ENCODE measurements around the gene WNT7A.

DNA sequence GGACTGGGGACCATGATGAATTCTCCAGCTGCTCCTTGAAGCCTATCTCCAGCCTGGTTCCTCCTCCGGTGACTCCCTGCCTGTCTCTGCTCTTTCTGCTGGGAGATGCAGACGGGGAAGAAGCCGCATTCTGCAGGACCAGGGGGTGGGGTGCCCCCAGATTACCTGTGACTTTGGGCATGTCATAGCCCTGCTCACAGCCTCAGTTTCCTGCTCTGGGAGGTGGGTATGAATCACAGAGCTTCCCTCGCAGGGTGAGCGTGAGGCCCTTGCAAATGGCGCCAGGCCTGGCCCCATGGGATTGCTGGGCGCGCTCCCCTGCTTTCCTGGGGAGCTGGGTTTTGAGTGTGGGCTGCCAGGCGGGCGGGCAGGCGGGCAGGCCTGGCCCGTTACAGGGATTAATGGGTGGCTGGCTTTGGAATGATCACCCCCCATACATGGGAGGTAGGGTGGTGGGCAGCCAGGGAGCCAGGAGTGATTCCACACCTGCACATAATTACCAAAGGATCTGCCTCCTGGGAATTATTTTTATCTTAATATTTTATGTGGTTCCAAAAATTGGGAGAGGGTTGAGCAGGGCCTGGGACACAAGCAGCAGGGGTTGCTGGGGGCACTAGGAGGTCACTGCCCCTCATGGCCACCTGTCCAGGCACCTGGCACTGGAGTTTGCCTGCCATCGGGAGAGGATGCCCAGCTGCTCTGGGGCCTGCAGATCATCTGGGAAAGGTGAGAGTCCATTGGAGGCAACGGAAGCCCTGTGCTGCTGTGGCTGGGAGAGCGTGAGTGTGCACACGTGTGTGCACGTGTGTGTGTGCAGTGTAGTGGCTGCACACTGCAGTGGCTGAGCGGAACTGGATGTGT is 106.8 kb downstream of the WNT7A start:
- TF ChIP-seq RAD21 (IDR thresholded peaks at IDR 0.05; ENCODE audit: low read length) (no peak), NFIC (IDR thresholded peaks at IDR 0.05; ENCODE audit: borderline replicate concordance) (no peak), TAF1 (IDR thresholded peaks at IDR 0.05; ENCODE audit: borderline replicate concordance, low read depth, low read length) (no peak), MEF2A (IDR thresholded peaks at IDR 0.05; ENCODE audit: borderline replicate concordance, low read depth) (no peak), GABPA (IDR thresholded peaks at IDR 0.05; ENCODE audit: low read depth) (no peak), POLR2AphosphoS5 (IDR thresholded peaks at IDR 0.05; ENCODE audit: low read depth, low read length) (no peak), ELF1 (IDR thresholded peaks at IDR 0.05) (no peak), YY1 (IDR thresholded peaks at IDR 0.05; ENCODE audit: low read depth) (no peak), CHD2 (IDR thresholded peaks at IDR 0.05; ENCODE audit: low read length, partially characterized antibody) (no peak), MXI1 (IDR thresholded peaks at IDR 0.05; ENCODE audit: low read depth, low read length) (no peak), GATA2 (CRISPR knock-in tag; IDR thresholded peaks at IDR 0.05) (no peak), FOSL2 (IDR thresholded peaks at IDR 0.05; ENCODE audit: borderline replicate concordance, low read depth) (no peak)
- TF ChIP-seq, protein P1, sequence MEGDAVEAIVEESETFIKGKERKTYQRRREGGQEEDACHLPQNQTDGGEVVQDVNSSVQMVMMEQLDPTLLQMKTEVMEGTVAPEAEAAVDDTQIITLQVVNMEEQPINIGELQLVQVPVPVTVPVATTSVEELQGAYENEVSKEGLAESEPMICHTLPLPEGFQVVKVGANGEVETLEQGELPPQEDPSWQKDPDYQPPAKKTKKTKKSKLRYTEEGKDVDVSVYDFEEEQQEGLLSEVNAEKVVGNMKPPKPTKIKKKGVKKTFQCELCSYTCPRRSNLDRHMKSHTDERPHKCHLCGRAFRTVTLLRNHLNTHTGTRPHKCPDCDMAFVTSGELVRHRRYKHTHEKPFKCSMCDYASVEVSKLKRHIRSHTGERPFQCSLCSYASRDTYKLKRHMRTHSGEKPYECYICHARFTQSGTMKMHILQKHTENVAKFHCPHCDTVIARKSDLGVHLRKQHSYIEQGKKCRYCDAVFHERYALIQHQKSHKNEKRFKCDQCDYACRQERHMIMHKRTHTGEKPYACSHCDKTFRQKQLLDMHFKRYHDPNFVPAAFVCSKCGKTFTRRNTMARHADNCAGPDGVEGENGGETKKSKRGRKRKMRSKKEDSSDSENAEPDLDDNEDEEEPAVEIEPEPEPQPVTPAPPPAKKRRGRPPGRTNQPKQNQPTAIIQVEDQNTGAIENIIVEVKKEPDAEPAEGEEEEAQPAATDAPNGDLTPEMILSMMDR (IDR thresholded peaks at IDR 0.05): no peak

All from SK-N-SH (cell line).